Esophagus (tissue), 2 donors: ENCODE results near the gene HIVEP3. TPM values are rescaled to one million over a fixed set of nuclear protein-coding genes. Genes with fewer than 3 reads are reported as not detected.

Experiments used
- H3K27ac ChIP-seq, 2 donors: one replicate each; pipeline ENCODE4 v1.5.1; 2013; ENCODE audit warnings: low read depth in 2 of 2, mild to moderate bottlenecking in 2 of 2, inconsistent platforms in 1 of 2, low read length in 1 of 2, moderate library complexity in 1 of 2
- H3K27me3 ChIP-seq, 2 donors: one replicate each; pipeline ENCODE4 v1.6.1; 2013; ENCODE audit warnings: low read length in 2 of 2, control low read depth in 1 of 2, mild to moderate bottlenecking in 1 of 2; ENCODE audit not compliant: insufficient read depth in 2 of 2, control insufficient read depth in 1 of 2
- H3K36me3 ChIP-seq, 2 donors: one replicate each; pipeline ENCODE4 v1.6.1; 2013; ENCODE audit warnings: low read length in 1 of 2; ENCODE audit not compliant: control insufficient read depth in 2 of 2, insufficient read depth in 2 of 2
- H3K4me1 ChIP-seq, 2 donors: one replicate each; pipeline ENCODE4 v1.6.1; 2013; ENCODE audit warnings: low read length in 1 of 2; ENCODE audit not compliant: control insufficient read depth in 2 of 2, insufficient read depth in 2 of 2
- H3K4me3 ChIP-seq, 2 donors: one replicate each; pipeline ENCODE4 v1.5.1; 2013; ENCODE audit warnings: low read length in 2 of 2, mild to moderate bottlenecking in 2 of 2, low read depth in 1 of 2, moderate library complexity in 1 of 2
- H3K9me3 ChIP-seq, 2 donors: one replicate each; pipeline ENCODE4 v1.6.1; 2013; ENCODE audit warnings: mild to moderate bottlenecking in 2 of 2, low read depth in 1 of 2, low read length in 1 of 2, moderate library complexity in 1 of 2; ENCODE audit not compliant: control insufficient read depth in 2 of 2, insufficient read depth in 1 of 2
- WGBS, 2 donors: extraction: QIAGEN DNeasy Blood & Tissue Kit; methylation state at CpG; one replicate each; pipeline ENCODE4 v1.1.7; 2013; 5-methylcytosine and 5-hydroxymethylcytosine counted together
- polyA plus RNA-seq, 2 donors: library from polyadenylated mRNA; stranded (reverse); fragments of 200-250 nt; gene quantifications; one replicate each; pipeline ENCODE4 v1.2.3, GENCODE V29; 2013
- donor health status: healthy with polysubstance abuse.
- donor health status: Bipolar disorder and iron deficiency.

The HIVEP3 gene
- polyA plus RNA-seq, 2 donors, result 2.7 to 10.0 TPM

DNA sequence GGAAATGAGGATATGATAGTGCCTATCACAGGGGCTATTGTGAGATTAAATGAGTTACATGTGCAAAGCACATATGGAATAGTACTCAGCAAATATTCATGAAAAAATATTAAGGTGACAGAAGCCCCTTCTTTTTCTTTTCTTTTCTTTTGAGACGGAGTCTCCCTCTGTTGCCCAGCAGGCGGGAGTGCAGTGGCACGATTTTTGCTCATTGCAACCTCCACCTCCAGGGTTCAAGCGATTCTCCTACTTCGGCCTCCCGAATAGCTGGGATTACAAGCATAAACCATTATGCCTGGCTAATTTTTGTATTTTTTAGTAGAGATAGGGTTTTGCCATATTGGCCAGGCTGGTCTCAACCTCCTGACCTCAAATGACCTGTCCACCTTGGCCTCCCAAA, 139.4 kb downstream of the HIVEP3 start:
- H3K9me3 ChIP-seq, result no peaks in the 10 kb centered on the region
- no peak overlapping the region for H3K4me3 ChIP-seq
- H3K27me3 ChIP-seq, result no peaks in the 10 kb centered on the region
- 97% methylated on average over 6 of the region's 6 CpGs for WGBS, 2 donors
- no peak overlapping the region for H3K27ac ChIP-seq
- peaks cover 9 to 16% of the 10 kb centered on the region in 2 donors for H3K4me1 ChIP-seq
- H3K36me3 ChIP-seq, result no peaks in the 10 kb centered on the region

DNA sequence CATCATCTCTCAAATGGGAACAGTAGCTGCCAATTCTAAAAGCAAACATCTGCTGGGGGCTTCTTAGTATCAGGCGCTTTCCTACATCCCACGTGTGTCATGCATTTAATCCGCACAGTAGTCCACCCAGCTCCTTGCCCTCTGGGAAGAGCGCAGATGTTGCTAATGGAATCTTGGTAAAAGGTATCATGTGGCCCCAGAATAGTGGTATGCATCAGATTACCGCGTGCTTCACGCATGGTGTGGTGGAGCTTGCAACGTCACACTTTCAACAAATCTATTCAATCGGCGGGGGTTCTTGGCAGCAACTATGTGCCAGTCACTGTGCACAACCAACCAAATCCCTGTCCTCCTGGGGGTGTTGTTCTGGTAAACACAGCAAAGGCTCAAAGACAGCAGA, 141.0 kb downstream of the HIVEP3 start:
- H3K4me3 ChIP-seq, result no peak overlapping the region
- H3K27me3 ChIP-seq, result no peaks in the 10 kb centered on the region
- H3K36me3 ChIP-seq, result no peaks in the 10 kb centered on the region
- WGBS, 2 donors, result 82 to 94% methylated on average over 10 of the region's 10 CpGs
- H3K4me1 ChIP-seq, result peaks cover 6 to 16% of the 10 kb centered on the region in 2 donors
- H3K27ac ChIP-seq, result no peak overlapping the region
- no peaks in the 10 kb centered on the region for H3K9me3 ChIP-seq

DNA sequence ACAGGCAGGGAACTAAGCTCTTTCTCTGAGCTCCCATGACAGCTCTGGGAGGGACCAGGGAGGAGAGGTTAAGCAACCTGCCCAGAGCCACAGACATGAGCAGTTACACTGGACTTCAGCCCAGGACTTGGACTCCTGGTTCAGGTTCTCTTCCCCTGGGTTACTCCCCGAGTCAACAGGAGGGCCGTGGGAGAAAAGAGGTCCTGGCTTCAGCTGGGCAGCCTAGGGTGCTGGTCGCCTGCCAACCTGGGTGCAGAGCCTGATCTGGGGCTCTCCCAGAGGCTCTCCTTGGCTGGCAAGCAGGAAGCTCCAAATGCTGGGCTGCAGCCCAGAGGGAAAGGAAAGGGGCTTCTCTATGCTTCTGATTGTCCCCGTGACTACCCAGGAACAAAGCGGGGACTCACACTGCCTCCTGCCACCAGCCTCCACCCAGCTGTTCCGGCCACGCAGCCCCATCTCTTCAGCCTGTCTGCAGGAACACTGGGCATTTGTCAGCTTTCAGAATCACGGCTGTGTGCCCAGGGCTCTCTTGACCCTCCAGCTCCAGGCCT, 141.8 kb downstream of the HIVEP3 start:
- peaks cover 6 to 19% of the 10 kb centered on the region in 2 donors for H3K4me1 ChIP-seq
- no peaks in the 10 kb centered on the region for H3K36me3 ChIP-seq
- no peaks in the 10 kb centered on the region for H3K27me3 ChIP-seq
- 47 to 57% methylated on average over 8 of the region's 8 CpGs for WGBS, 2 donors
- no peaks in the 10 kb centered on the region for H3K9me3 ChIP-seq
- H3K27ac ChIP-seq, result peak overlapping the region in 1 of 2 donors; percentile 30
- H3K4me3 ChIP-seq, result no peak overlapping the region

DNA sequence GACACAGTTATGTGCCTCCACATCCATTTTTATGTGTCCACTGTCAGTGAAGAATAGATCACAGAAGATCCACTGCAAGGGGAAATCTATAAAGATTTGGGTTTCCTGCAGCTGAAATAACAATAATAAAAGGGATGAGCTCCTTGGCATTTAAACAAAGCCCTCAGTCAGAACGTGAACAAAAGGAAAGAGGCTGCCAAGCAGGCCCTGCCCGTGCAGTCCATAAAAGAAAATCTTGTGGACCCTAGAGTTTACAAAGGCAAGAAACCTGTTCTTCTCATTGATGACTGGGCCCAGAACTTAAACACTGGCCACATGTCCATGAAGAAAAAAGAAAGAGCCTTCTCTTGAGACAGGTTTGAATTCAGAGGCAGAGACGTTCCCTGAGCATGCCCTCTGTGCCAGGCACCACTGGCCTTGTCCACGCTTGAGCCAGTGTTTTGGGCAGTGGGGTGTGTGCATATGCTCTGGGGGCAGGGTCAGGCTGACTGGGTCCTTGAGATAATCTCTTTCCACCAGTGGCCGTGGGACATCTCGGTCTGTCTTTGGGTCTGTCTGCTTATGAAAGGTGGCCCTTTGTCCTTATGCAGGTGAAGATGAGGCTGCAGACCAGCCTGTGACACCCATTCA, 142.7 kb downstream of the HIVEP3 start:
- Histone ChIP-seq H3K9me3 (no peaks in the 10 kb centered on the region), H3K27ac (no peak overlapping the region), H3K36me3 (no peaks in the 10 kb centered on the region), H3K4me1 (peaks cover 6 to 22% of the 10 kb centered on the region in 2 donors), H3K4me3 (no peak overlapping the region), H3K27me3 (no peaks in the 10 kb centered on the region)
- WGBS, 2 donors, result 73 to 76% methylated on average over 6 of the region's 6 CpGs

DNA sequence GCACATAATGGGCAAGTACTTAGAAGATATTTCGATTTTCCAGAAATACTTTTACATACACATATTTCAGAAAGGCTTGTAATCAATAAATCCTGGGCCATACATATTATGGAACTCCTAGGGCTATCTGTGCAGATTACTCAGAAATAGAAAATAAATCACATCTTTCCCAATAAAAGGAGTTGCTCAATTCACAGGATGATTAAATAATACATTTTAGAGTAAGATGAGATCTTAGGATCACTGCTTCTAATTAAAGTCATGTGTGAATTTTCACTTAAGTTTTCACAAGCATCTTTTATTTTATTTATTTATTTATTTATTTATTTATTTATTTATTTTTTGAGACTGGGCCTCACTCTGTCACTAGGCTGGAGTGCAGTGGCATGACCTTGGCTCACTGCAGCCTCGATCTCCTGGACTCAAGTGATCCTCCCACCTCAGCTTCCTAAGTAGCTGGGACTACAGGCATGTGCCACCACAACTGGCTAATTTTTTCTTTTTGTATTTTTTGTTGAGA, 144.2 kb downstream of the HIVEP3 start:
- Histone ChIP-seq H3K36me3 (no peaks in the 10 kb centered on the region), H3K4me3 (no peak overlapping the region), H3K27ac (no peak overlapping the region), H3K27me3 (no peaks in the 10 kb centered on the region), H3K9me3 (no peaks in the 10 kb centered on the region), H3K4me1 (peaks cover 6 to 18% of the 10 kb centered on the region in 2 donors)
- 81 to 88% methylated on average over 2 of the region's 2 CpGs for WGBS, 2 donors

DNA sequence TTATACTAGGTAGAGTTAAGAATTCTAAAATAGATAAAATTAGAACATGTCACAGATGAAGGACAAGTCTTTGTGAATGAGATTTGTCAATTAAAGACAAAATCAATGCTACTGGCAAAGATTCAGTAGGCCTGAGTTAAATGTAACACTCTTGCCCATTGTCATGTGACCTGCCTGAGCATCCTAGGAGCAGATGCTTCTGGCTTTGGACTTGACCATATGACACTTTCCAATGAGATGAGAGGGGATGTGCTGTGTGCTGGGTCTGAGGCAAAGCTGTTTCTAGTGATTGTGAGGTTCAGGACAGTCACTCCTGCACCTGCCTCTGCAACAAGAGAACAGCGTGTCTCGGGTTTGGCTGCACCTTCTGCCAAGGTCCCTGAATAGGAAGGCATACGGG, 144.9 kb downstream of the HIVEP3 start:
- Histone ChIP-seq H3K27me3 (no peaks in the 10 kb centered on the region), H3K9me3 (no peaks in the 10 kb centered on the region), H3K4me3 (no peak overlapping the region), H3K36me3 (no peaks in the 10 kb centered on the region), H3K27ac (no peak overlapping the region), H3K4me1 (peaks cover 6 to 18% of the 10 kb centered on the region in 2 donors)
- WGBS, 2 donors, result 68 to 87% methylated on average over 3 of the region's 3 CpGs

DNA sequence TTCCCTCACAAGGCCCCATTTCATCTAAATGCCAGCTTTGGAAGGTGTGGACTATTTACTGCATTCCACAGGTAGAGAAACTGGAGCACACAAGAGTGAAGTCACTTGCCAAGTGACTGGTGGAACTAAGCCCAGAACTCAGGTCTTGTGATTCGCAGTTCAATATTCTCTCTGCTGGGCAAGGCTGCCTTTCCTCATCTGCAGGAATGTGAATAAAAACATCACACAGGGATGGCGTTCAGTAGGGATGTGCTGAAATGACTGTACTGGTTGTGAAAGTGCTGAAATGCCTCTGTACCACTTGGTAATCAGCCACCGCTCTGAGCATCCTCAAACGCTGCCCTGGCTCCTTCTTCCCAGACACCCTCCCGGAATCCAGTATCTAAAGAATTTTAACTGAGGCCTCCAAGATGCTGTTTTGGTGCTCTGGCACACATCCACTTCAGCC, 145.6 kb downstream of the HIVEP3 start:
- H3K4me1 ChIP-seq, result peaks cover 6 to 18% of the 10 kb centered on the region in 2 donors
- WGBS, 2 donors, result 58 to 60% methylated on average over 5 of the region's 5 CpGs
- no peak overlapping the region for H3K4me3 ChIP-seq
- no peaks in the 10 kb centered on the region for H3K36me3 ChIP-seq
- H3K9me3 ChIP-seq, result no peaks in the 10 kb centered on the region
- no peaks in the 10 kb centered on the region for H3K27me3 ChIP-seq
- H3K27ac ChIP-seq, result peak overlapping the region in 1 of 2 donors; percentile 24

DNA sequence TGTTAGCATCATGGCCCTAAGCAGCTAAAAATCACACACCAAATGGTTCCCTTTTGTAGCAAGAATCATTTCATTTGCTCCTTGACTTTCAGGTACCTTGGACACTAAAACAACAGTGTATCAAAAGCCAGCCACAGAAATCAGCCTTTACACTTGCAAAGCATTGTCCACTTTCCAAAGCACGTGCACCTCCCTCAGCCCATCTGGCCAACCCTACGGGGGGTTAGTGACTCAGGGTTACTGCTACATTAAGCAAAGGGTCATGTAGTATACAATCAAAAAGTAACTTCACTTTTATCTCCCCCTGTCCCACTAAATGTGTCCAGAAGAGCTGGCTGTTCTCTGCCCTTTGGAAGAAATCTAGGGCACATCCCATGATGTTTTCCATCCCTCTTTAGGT, 149.7 kb downstream of the HIVEP3 start:
- Histone ChIP-seq H3K4me1 (peaks cover 4 to 24% of the 10 kb centered on the region in 2 donors), H3K27me3 (no peaks in the 10 kb centered on the region), H3K9me3 (no peaks in the 10 kb centered on the region), H3K27ac (no peak overlapping the region), H3K36me3 (no peaks in the 10 kb centered on the region), H3K4me3 (no peak overlapping the region)
- 90% methylated on average over 2 of the region's 2 CpGs for WGBS, 2 donors

DNA sequence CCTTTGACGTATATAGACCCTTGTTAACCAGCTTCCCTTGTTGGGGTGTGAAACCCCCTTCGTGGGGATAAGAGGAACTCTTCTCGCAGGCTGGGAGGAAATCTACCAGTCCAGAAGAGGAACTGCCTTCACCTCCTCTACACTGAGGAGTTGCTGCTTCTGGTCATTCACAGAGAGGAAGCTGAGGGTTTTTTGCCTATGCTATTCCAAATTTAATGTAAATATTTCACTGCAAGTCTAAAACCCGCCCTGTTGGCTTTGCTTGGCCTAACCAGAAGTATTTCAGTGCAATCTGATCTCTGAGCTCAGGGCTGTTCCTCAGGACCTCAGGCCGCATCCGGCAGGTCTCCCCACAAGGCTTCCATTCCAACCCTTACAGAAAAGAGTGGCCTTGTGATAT, 150.1 kb downstream of the HIVEP3 start:
- no peak overlapping the region for H3K27ac ChIP-seq
- H3K9me3 ChIP-seq, result no peaks in the 10 kb centered on the region
- H3K27me3 ChIP-seq, result no peaks in the 10 kb centered on the region
- no peaks in the 10 kb centered on the region for H3K36me3 ChIP-seq
- peaks cover 4 to 24% of the 10 kb centered on the region in 2 donors for H3K4me1 ChIP-seq
- no peak overlapping the region for H3K4me3 ChIP-seq
- WGBS, 2 donors, result 58 to 63% methylated on average over 6 of the region's 6 CpGs
